ENCODE data around the gene LIMS1. TPM values are rescaled to one million over a fixed set of nuclear protein-coding genes. Genes with fewer than 3 reads are reported as not detected.
"Not testable (repeated sequence)": the region's sequence is repeated elsewhere in the genome, so short reads cannot be mapped to it uniquely, and the experiment has no call there.

Gene LIMS1
- polyA plus RNA-seq, 3 donors = 15.8 to 64.4 (median 40.0) TPM

GRCh38 chr2:108577099-108577498 lies 42.8 kb downstream of the LIMS1 start:
- no peak overlapping the region for H3K27ac ChIP-seq (ENCODE audit: low read depth, low read length)
- 86 to 94% (median 87%) methylated on average over 9 of the region's 9 CpGs for WGBS, 3 donors

- WGBS, 3 donors = 23 to 68% (median 25%) methylated on average over 6 of the region's 6 CpGs
- H3K27ac ChIP-seq (ENCODE audit: low read depth, low read length) = no peak overlapping the region
Observed at GRCh38 chr2:108579623-108580022, 45.4 kb downstream of the LIMS1 start.

GRCh38 chr2:108580050-108580449 lies 45.8 kb downstream of the LIMS1 start:
- no peak overlapping the region for H3K27ac ChIP-seq (ENCODE audit: low read depth, low read length)
- WGBS, 3 donors = 19 to 52% (median 38%) methylated on average over 1 of the region's 1 CpG

GRCh38 chr2:108583903-108584520 lies 49.7 kb downstream of the LIMS1 start:
- no peak overlapping the region for H3K27ac ChIP-seq (ENCODE audit: low read depth, low read length)

GRCh38 chr2:108585436-108585835 lies 51.2 kb downstream of the LIMS1 start:
- H3K27ac ChIP-seq (ENCODE audit: low read depth, low read length) = no peak overlapping the region
- WGBS, 3 donors = 48 to 70% (median 65%) methylated on average over 4 of the region's 4 CpGs

More at GRCh38 chr2:108583903-108584520, 49.7 kb downstream of the LIMS1 start:
- WGBS, 3 donors = 39 to 66% (median 66%) methylated on average over 4 of the region's 4 CpGs

- WGBS, 3 donors = 73 to 91% (median 81%) methylated on average over 7 of the region's 7 CpGs
- H3K27ac ChIP-seq (ENCODE audit: low read depth, low read length) = no peak overlapping the region
Observed at GRCh38 chr2:108586116-108586515, 51.8 kb downstream of the LIMS1 start.

- WGBS, 3 donors = 40 to 73% (median 49%) methylated on average over 5 of the region's 5 CpGs
- H3K27ac ChIP-seq (ENCODE audit: low read depth, low read length) = no peak overlapping the region
Observed at GRCh38 chr2:108586631-108587030, 52.4 kb downstream of the LIMS1 start.

GRCh38 chr2:108587621-108588020 lies 53.4 kb downstream of the LIMS1 start:
- H3K27ac ChIP-seq (ENCODE audit: low read depth, low read length) = no peak overlapping the region
- whole genome bisulfite sequencing, 3 donors = 31 to 44% (median 36%) methylated on average over 6 of the region's 6 CpGs

GRCh38 chr2:108588070-108588668 lies 53.9 kb downstream of the LIMS1 start:
- peak overlapping the region; percentile 68 for H3K27ac ChIP-seq (ENCODE audit: low read depth, low read length)
- WGBS, 3 donors = 29 to 33% (median 29%) methylated on average over 3 of the region's 3 CpGs

GRCh38 chr2:108589372-108589771 lies 55.1 kb downstream of the LIMS1 start:
- no peak overlapping the region for H3K27ac ChIP-seq (ENCODE audit: low read depth, low read length)

GRCh38 chr2:108589781-108590180 lies 55.5 kb downstream of the LIMS1 start:
- H3K27ac ChIP-seq (ENCODE audit: low read depth, low read length) = no peak overlapping the region
- WGBS, 3 donors = 60 to 80% (median 66%) methylated on average over 2 of the region's 2 CpGs

GRCh38 chr2:108591163-108591562 lies 56.9 kb downstream of the LIMS1 start:
- 65 to 89% (median 71%) methylated on average over 6 of the region's 6 CpGs for WGBS, 3 donors
- no peak overlapping the region for H3K27ac ChIP-seq (ENCODE audit: low read depth, low read length)

- no peak overlapping the region for H3K27ac ChIP-seq (ENCODE audit: low read depth, low read length)
Observed at GRCh38 chr2:108593547-108594098, 59.4 kb downstream of the LIMS1 start.

GRCh38 chr2:108594132-108594981 lies 60.1 kb downstream of the LIMS1 start:
- WGBS, 3 donors = 33 to 55% (median 39%) methylated on average over 7 of the region's 7 CpGs
- no peak overlapping the region for H3K27ac ChIP-seq (ENCODE audit: low read depth, low read length)

- H3K27ac ChIP-seq (ENCODE audit: low read depth, low read length) = no peak overlapping the region
- 39 to 51% (median 44%) methylated on average over 4 of the region's 4 CpGs for WGBS, 3 donors
Observed at GRCh38 chr2:108594982-108595464, 60.8 kb downstream of the LIMS1 start.

GRCh38 chr2:108595771-108596170 lies 61.5 kb downstream of the LIMS1 start:
- 45 to 61% (median 61%) methylated on average over 3 to 4 of the region's 4 CpGs for WGBS, 3 donors
- H3K27ac ChIP-seq (ENCODE audit: low read depth, low read length) = not testable (repeated sequence)

- not testable (repeated sequence) for H3K27ac ChIP-seq (ENCODE audit: low read depth, low read length)
- WGBS, 3 donors = 34 to 50% (median 43%) methylated on average over 7 of the region's 7 CpGs
Observed at GRCh38 chr2:108597105-108597744, 63.0 kb downstream of the LIMS1 start.

GRCh38 chr2:108601199-108601598 lies 66.9 kb downstream of the LIMS1 start:
- WGBS, 3 donors = 77 to 90% (median 85%) methylated on average over 10 of the region's 10 CpGs
- H3K27ac ChIP-seq (ENCODE audit: low read depth, low read length) = not testable (repeated sequence)

GRCh38 chr2:108602422-108602821 lies 68.2 kb downstream of the LIMS1 start:
- H3K27ac ChIP-seq (ENCODE audit: low read depth, low read length) = no peak overlapping the region

Data from adipose tissue (tissue), 3 donors.